Measurements from ENCODE around the gene SLC7A6OS.

Gene SLC7A6OS

GRCh38 chr16:68275611-68276191 lies 35.0 kb downstream of the SLC7A6OS start:
- DNase-seq, result no peak

GRCh38 chr16:68274441-68274840 lies 36.3 kb downstream of the SLC7A6OS start:
- no peak for DNase-seq

- DNase-seq, result no peak
Measured at GRCh38 chr16:68273896-68274295, 36.9 kb downstream of the SLC7A6OS start.

- no peak for DNase-seq
Measured at GRCh38 chr16:68273459-68273858, 37.3 kb downstream of the SLC7A6OS start.

- DNase-seq, result no peak
Measured at GRCh38 chr16:68272507-68273209, 38.1 kb downstream of the SLC7A6OS start.

- DNase-seq, result no peak
Measured at GRCh38 chr16:68270353-68270752, 40.4 kb downstream of the SLC7A6OS start.

- no peak for DNase-seq
Measured at GRCh38 chr16:68269793-68270192, 41.0 kb downstream of the SLC7A6OS start.

- DNase-seq, result no peak
Measured at GRCh38 chr16:68267612-68268405, 42.9 kb downstream of the SLC7A6OS start.

GRCh38 chr16:68265078-68265920 lies 45.4 kb downstream of the SLC7A6OS start:
- peak; percentile 36 for DNase-seq

- peak; percentile 63 for DNase-seq
Measured at GRCh38 chr16:68264128-68265077, 46.3 kb downstream of the SLC7A6OS start, which contains the start of gene SLC7A6. Gene SLC7A6, plus strand, starts transcription at chr16:68264526. Its CDS starts 10,201 bp downstream, at chr16:68274727.

- no peak for DNase-seq
Measured at GRCh38 chr16:68263559-68264127, 47.1 kb downstream of the SLC7A6OS start.

- DNase-seq, result no peak
Measured at GRCh38 chr16:68259007-68259825, 51.5 kb downstream of the SLC7A6OS start.

- DNase-seq, result no peak
Measured at GRCh38 chr16:68257906-68258800, 52.6 kb downstream of the SLC7A6OS start.

GRCh38 chr16:68257251-68257905 lies 53.4 kb downstream of the SLC7A6OS start:
- no peak for DNase-seq

GRCh38 chr16:68255712-68256111 lies 55.0 kb downstream of the SLC7A6OS start:
- no peak for DNase-seq

GRCh38 chr16:68253721-68254120 lies 57.0 kb downstream of the SLC7A6OS start:
- DNase-seq, result no peak

GRCh38 chr16:68252383-68252782 lies 58.4 kb downstream of the SLC7A6OS start:
- no peak for DNase-seq

- no peak for DNase-seq
Measured at GRCh38 chr16:68251832-68252231, 58.9 kb downstream of the SLC7A6OS start.

- no peak for DNase-seq
Measured at GRCh38 chr16:68250951-68251350, 59.8 kb downstream of the SLC7A6OS start.
